ENCODE results near the gene LARP1. TPM values are rescaled to one million over a fixed set of nuclear protein-coding genes. Genes with fewer than 3 reads are reported as not detected.

The LARP1 gene
- polyA plus RNA-seq, 3 donors = 132 to 172 (median 158) TPM

GRCh38 chr5:154788212-154788611 lies 33.0 kb downstream of the LARP1 start:
- no peak for DNase-seq

GRCh38 chr5:154791535-154791934 lies 36.4 kb downstream of the LARP1 start:
- no peak for DNase-seq

DNA sequence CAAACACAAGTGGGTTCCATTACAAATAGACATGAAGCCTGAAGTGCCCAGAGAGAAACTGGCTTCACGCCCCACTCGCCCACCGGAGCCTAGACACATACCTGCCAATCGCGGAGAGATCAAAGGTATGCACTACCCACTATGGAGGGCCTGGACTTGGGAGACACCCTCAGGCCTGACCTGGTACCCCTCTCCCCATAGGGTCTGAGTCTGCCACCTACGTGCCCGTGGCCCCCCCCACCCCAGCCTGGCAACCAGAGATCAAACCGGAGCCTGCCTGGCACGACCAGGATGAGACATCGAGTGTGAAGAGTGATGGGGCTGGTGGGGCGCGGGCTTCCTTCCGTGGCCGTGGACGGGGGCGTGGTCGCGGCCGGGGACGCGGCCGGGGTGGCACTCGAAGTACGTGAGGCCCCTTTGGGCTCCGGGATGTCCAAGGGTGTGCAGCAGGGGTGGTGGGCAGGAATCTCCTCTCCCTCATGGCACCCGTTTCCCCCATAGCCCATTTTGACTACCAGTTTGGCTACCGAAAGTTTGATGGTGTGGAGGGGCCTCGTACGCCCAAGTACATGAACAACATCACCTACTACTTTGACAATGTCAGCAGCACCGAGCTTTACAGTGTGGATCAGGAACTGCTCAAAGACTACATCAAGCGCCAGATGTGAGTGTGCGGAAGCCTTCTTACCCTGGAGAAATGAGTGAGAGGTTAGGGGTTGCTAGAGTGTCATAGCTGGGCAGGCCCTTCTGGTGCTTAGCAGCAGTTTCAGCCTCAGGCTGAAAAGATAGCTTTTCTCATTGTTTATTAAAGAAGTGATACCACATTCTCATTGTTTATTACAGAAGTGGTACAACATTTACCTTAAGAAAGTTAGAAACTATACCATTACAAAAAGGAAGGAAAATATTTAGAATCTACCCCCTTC lies 38.7 kb downstream of the LARP1 start:
- DNase-seq = no peak

GRCh38 chr5:154794525-154795234 lies 39.5 kb downstream of the LARP1 start:
- DNase-seq = no peak

DNA sequence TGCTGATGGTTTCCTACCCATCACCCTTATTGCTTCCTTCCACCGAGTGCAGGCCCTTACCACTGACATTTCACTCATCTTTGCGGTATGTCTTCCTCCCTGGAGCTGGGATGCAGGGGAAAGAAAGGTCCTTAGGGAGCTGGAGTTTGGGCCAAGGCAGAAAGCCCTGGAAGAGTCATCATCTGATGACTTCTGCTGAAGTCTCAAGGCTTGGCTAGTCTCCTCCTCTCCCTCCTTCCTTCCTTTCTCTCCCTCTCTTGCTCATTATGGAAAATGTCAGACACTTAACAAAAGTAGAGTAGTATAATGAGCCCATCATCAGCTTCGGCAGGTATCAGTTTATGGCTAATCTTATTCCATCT lies 40.0 kb downstream of the LARP1 start:
- no peak for DNase-seq

DNA sequence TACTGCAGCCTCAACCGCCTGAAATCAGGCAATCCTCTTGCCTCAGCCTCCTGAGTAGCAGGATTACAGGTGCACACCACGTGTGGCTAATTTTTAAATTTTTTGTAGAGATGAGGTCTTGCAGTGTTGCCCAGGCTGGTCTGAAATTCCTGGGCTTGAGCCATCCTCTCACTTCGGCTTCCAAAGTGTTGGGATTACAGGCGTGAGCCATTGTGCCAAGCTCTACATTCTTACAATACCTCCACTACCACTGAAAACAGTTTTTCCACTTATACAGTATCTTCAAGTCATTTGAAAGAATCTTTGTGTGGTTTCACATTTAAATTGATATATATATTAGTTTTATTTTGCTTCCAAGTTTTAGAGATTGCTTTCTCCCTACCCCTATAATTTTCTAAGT lies 42.6 kb downstream of the LARP1 start:
- DNase-seq = no peak

DNA sequence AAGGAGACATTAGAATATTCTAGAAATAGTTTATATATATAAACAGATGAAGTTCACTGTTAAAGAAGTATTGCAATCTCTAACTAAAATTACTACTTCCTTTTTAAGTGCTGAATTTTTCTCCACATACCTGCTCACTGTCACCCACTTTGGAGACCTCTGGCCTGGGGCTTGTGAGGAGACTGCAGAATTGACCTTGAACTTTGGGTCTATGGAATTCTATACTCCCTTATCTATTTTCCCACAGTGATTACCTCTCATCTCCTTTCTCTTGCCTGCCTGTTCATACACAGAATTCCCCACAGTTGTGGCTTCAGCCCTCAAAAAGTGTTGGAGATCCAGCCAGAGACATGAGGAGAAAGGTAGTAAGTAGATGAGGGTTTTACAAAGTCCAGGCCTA lies 45.4 kb downstream of the LARP1 start:
- no peak for DNase-seq

- DNase-seq = no peak
Measured at GRCh38 chr5:154801083-154801482, 45.9 kb downstream of the LARP1 start.

GRCh38 chr5:154802050-154802449 lies 46.9 kb downstream of the LARP1 start:
- no peak for DNase-seq

GRCh38 chr5:154806176-154806575 lies 51.0 kb downstream of the LARP1 start:
- DNase-seq = no peak

DNA sequence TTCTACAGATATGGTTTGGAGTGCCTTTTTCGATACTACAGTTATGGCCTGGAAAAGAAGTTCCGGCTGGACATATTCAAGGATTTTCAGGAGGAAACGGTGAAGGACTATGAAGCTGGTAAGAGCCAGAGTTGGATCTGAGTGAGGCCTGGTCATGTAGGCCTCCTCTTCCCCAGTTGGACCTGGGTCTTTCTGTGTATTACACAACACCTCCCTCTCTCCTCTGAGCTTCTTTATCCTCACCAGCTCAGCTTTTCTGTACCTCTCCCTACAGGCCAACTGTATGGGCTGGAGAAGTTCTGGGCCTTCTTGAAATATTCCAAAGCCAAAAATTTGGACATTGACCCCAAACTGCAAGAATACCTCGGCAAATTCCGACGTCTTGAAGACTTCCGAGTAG lies 56.1 kb downstream of the LARP1 start:
- DNase-seq = no peak

GRCh38 chr5:154811653-154812465 lies 56.7 kb downstream of the LARP1 start:
- DNase-seq = peak; percentile 30

DNA sequence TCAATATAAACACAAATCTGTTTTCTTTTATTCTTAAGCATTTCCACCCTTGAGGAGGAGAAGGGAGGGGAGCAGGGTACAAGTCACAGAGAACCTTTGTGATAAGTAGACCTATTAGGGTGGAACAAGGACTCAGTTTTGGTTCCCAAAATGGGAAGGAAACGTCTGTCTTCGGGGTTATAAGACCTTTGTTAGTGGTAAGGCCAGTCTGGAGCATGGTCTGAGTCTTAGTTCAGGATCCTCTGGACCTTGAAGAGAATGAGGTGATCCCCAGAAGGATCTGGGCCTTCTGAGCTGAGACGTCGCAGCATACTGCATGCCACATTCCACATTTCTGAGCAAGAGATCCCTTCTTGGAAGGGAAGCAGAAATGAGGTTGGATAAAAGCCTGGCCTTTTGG lies 58.0 kb downstream of the LARP1 start:
- no peak for DNase-seq

- no peak for DNase-seq
Measured at GRCh38 chr5:154813736-154814135, 58.6 kb downstream of the LARP1 start.

GRCh38 chr5:154815025-154815424 lies 59.8 kb downstream of the LARP1 start:
- no peak for DNase-seq

GRCh38 chr5:154815684-154816247 lies 60.6 kb downstream of the LARP1 start:
- no peak for DNase-seq

GRCh38 chr5:154816891-154817492 lies 61.8 kb downstream of the LARP1 start:
- no peak for DNase-seq

GRCh38 chr5:154817815-154818214 lies 62.6 kb downstream of the LARP1 start:
- no peak for DNase-seq

DNA sequence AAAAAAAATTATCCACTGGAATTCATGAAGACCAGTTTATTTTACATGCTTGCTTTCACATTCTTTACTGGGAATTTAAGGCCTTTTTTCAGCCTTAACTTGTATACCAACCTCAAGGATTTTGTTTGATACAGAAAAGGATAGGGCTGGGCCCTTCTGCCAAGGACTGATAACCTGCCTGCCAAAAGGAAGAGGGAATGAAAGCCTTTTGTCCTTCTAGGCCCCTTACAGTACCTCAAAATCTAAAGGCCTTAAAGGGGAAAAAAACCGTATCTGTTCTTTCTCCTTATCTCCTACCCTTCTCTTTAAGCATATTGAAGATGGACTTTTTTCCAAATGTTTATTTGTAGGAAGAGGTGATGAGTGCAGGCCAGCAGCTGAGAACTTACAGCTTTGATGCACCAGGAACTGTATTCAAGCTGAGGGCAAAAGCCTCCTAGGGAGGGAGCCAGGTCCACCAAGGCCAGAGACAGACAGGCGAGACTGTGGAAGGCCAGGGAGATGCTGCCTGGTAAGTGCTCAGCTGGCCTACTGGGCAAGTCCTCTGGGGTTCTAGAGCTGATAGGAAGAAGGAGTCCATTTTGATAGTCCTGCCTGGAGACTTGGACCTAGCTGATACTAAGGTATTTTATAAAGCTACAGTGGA lies 63.4 kb downstream of the LARP1 start:
- DNase-seq = no peak

GRCh38 chr5:154819546-154819945 lies 64.4 kb downstream of the LARP1 start:
- no peak for DNase-seq

DNA sequence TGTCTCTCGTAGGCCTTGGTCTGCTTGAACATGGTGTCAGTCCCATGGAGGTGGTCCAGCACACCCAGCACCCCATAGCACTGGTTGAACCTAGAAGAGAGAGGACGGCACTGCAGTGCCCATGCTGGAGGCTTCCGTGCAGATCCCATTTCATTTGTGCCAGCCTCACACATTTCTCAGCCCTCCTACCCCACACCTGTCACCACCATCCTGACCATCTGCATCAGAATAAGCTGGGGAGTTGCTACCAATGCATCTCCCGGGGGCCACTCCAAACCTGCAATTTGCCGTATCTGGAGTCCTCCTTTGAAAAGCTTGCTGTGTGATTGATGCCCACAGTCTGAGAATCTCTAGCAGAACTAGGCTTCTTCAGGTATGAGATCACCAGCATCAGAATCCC lies 65.2 kb downstream of the LARP1 start:
- no peak for DNase-seq
